ENCODE measurements around the gene ARHGEF2.

DNA sequence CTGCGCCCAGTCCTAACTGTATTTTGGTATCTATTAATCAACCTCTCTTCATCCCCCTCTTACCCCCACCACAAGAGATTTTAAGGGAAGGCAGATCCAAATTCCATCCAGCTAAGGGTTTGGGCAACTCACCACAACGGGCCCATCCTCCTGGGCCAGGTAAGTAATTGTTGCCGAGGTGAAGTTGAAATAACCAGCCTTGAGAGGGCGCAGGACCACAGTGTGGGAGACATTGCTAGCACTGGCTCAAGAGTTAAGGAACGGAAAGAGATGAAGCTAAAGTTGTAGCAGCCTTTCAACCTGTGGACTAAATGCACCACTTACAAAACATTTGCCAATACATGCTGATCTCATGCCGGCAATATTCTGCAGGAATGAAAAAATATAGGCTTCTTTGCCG, 36.5 kb upstream of the ARHGEF2 start:
- no peak for TF ChIP-seq ZNF207 (IDR thresholded peaks at IDR 0.05; ENCODE audit: borderline replicate concordance)
- TF ChIP-seq NR2C2 (IDR thresholded peaks at IDR 0.05; ENCODE audit: borderline replicate concordance, control insufficient read depth, insufficient read length, low read depth) = no peak
- TF ChIP-seq, protein P1, sequence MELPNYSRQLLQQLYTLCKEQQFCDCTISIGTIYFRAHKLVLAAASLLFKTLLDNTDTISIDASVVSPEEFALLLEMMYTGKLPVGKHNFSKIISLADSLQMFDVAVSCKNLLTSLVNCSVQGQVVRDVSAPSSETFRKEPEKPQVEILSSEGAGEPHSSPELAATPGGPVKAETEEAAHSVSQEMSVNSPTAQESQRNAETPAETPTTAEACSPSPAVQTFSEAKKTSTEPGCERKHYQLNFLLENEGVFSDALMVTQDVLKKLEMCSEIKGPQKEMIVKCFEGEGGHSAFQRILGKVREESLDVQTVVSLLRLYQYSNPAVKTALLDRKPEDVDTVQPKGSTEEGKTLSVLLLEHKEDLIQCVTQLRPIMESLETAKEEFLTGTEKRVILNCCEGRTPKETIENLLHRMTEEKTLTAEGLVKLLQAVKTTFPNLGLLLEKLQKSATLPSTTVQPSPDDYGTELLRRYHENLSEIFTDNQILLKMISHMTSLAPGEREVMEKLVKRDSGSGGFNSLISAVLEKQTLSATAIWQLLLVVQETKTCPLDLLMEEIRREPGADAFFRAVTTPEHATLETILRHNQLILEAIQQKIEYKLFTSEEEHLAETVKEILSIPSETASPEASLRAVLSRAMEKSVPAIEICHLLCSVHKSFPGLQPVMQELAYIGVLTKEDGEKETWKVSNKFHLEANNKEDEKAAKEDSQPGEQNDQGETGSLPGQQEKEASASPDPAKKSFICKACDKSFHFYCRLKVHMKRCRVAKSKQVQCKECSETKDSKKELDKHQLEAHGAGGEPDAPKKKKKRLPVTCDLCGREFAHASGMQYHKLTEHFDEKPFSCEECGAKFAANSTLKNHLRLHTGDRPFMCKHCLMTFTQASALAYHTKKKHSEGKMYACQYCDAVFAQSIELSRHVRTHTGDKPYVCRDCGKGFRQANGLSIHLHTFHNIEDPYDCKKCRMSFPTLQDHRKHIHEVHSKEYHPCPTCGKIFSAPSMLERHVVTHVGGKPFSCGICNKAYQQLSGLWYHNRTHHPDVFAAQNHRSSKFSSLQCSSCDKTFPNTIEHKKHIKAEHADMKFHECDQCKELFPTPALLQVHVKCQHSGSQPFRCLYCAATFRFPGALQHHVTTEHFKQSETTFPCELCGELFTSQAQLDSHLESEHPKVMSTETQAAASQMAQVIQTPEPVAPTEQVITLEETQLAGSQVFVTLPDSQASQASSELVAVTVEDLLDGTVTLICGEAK (IDR thresholded peaks at IDR 0.05; ENCODE audit: borderline replicate concordance) = no peak
- no peak for TF ChIP-seq POLR2A (IDR thresholded peaks at IDR 0.05; ENCODE audit: low read depth, low read length)
- TF ChIP-seq, protein P2, sequence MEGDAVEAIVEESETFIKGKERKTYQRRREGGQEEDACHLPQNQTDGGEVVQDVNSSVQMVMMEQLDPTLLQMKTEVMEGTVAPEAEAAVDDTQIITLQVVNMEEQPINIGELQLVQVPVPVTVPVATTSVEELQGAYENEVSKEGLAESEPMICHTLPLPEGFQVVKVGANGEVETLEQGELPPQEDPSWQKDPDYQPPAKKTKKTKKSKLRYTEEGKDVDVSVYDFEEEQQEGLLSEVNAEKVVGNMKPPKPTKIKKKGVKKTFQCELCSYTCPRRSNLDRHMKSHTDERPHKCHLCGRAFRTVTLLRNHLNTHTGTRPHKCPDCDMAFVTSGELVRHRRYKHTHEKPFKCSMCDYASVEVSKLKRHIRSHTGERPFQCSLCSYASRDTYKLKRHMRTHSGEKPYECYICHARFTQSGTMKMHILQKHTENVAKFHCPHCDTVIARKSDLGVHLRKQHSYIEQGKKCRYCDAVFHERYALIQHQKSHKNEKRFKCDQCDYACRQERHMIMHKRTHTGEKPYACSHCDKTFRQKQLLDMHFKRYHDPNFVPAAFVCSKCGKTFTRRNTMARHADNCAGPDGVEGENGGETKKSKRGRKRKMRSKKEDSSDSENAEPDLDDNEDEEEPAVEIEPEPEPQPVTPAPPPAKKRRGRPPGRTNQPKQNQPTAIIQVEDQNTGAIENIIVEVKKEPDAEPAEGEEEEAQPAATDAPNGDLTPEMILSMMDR (IDR thresholded peaks at IDR 0.05 in 2 of 3, conservative IDR thresholded peaks at IDR 0.05 in 1 of 3; ENCODE audit: control insufficient read depth in 2 of 3, extremely low read depth in 1 of 3, insufficient read depth in 1 of 3, low read depth in 3 of 3, low read length in 3 of 3) = no peak
- no peak for TF ChIP-seq SPI1 (IDR thresholded peaks at IDR 0.05; ENCODE audit: borderline replicate concordance, insufficient read depth, low read depth, low read length)
- TF ChIP-seq, protein P3, sequence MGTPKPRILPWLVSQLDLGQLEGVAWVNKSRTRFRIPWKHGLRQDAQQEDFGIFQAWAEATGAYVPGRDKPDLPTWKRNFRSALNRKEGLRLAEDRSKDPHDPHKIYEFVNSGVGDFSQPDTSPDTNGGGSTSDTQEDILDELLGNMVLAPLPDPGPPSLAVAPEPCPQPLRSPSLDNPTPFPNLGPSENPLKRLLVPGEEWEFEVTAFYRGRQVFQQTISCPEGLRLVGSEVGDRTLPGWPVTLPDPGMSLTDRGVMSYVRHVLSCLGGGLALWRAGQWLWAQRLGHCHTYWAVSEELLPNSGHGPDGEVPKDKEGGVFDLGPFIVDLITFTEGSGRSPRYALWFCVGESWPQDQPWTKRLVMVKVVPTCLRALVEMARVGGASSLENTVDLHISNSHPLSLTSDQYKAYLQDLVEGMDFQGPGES (IDR thresholded peaks at IDR 0.05) = no peak
- no peak for TF ChIP-seq CBX5 (IDR thresholded peaks at IDR 0.05; ENCODE audit: low read depth)
- TF ChIP-seq POLR2AphosphoS5 (IDR thresholded peaks at IDR 0.05; ENCODE audit: low read length) = no peak
- no peak for TF ChIP-seq SIN3A (IDR thresholded peaks at IDR 0.05; ENCODE audit: low read depth, low read length)
- no peak for TF ChIP-seq HDAC2 (IDR thresholded peaks at IDR 0.05)

All from GM12878 (cell line).